ENCODE results near the gene PPP6R1.
"Not testable (repeated sequence)": the region's sequence is repeated elsewhere in the genome, so short reads cannot be mapped to it uniquely, and the experiment has no call there.

Gene PPP6R1

GRCh38 chr19:55223291-55224037 is 35.4 kb downstream of the PPP6R1 start:
- no peak for DNase-seq

- DNase-seq: no peak
These were observed 38.3 kb downstream of the PPP6R1 start for GRCh38 chr19:55220525-55220924.

- DNase-seq: no peak
These were observed 42.2 kb downstream of the PPP6R1 start for GRCh38 chr19:55216461-55217198.

GRCh38 chr19:55213547-55213946 is 45.3 kb downstream of the PPP6R1 start:
- DNase-seq: no peak

- DNase-seq: no peak
These were observed 46.4 kb downstream of the PPP6R1 start for GRCh38 chr19:55212447-55212846.

- DNase-seq: no peak
These were observed 48.9 kb downstream of the PPP6R1 start for GRCh38 chr19:55209693-55210472.

- no peak for DNase-seq
These were observed 49.7 kb downstream of the PPP6R1 start, which contains the start of gene PTPRH for GRCh38 chr19:55208880-55209692. Gene PTPRH, minus strand, starts transcription at chr19:55209501. Its CDS starts 68 bp downstream, at chr19:55209433.

- DNase-seq: no peak
These were observed 51.9 kb downstream of the PPP6R1 start for GRCh38 chr19:55206664-55207500.

GRCh38 chr19:55202199-55202598 is 56.6 kb downstream of the PPP6R1 start:
- DNase-seq: not testable (repeated sequence)

- no peak for DNase-seq
These were observed 59.1 kb downstream of the PPP6R1 start for GRCh38 chr19:55199620-55200204.

- no peak for DNase-seq
These were observed 60.2 kb downstream of the PPP6R1 start for GRCh38 chr19:55198651-55199050.

- no peak for DNase-seq
These were observed 61.3 kb downstream of the PPP6R1 start for GRCh38 chr19:55197528-55197927.

GRCh38 chr19:55196803-55197202 is 62.0 kb downstream of the PPP6R1 start:
- DNase-seq: no peak

GRCh38 chr19:55193481-55193880 is 65.3 kb downstream of the PPP6R1 start:
- no peak for DNase-seq

- DNase-seq: no peak
These were observed 69.4 kb downstream of the PPP6R1 start for GRCh38 chr19:55189403-55189835.

GRCh38 chr19:55188625-55189024 is 70.2 kb downstream of the PPP6R1 start:
- DNase-seq: no peak

- DNase-seq: no peak
These were observed 72.7 kb downstream of the PPP6R1 start for GRCh38 chr19:55186080-55186479.

GRCh38 chr19:55181740-55182139 is 77.1 kb downstream of the PPP6R1 start:
- no peak for DNase-seq
